HG03135 (cell line): Measurements from ENCODE around the gene PTPRO.
"Not testable (repeated sequence)": the region's sequence is repeated elsewhere in the genome, so short reads cannot be mapped to it uniquely, and the experiment has no call there.

Experiments used
- ATAC-seq: cut with Tn5 transposase; IDR thresholded peaks from one replicate; pipeline ENCODE4 v1.9.1; 2021; ENCODE audit warnings: mild to moderate bottlenecking, moderate library complexity; ENCODE audit not compliant: unreplicated experiment

The PTPRO gene

GRCh38 chr12:15599266-15600037, 277.1 kb downstream of the PTPRO start:
- ATAC-seq, result no peak

GRCh38 chr12:15600223-15600935, 278.1 kb downstream of the PTPRO start:
- ATAC-seq, result no peak

GRCh38 chr12:15601210-15601800, 279.0 kb downstream of the PTPRO start:
- no peak for ATAC-seq

- ATAC-seq, result no peak
These were observed 279.9 kb downstream of the PTPRO start for GRCh38 chr12:15602051-15602672.

GRCh38 chr12:15603474-15604085, 281.3 kb downstream of the PTPRO start:
- ATAC-seq, result no peak

GRCh38 chr12:15605881-15606590, 283.7 kb downstream of the PTPRO start:
- no peak for ATAC-seq

GRCh38 chr12:15608406-15608805, 286.1 kb downstream of the PTPRO start:
- no peak for ATAC-seq

GRCh38 chr12:15608941-15609340, 286.6 kb downstream of the PTPRO start:
- ATAC-seq, result no peak

GRCh38 chr12:15613981-15614380, 291.7 kb downstream of the PTPRO start:
- ATAC-seq, result no peak

GRCh38 chr12:15616495-15616894, 294.2 kb downstream of the PTPRO start:
- ATAC-seq, result not testable (repeated sequence)

GRCh38 chr12:15620741-15621539, 298.6 kb downstream of the PTPRO start:
- no peak for ATAC-seq

- ATAC-seq, result no peak
These were observed 302.8 kb downstream of the PTPRO start for GRCh38 chr12:15625075-15625474.

GRCh38 chr12:15627995-15628945, 306.0 kb downstream of the PTPRO start:
- no peak for ATAC-seq

- no peak for ATAC-seq
These were observed 306.8 kb downstream of the PTPRO start for GRCh38 chr12:15629108-15629507.

GRCh38 chr12:15629761-15630160, 307.5 kb downstream of the PTPRO start:
- no peak for ATAC-seq

- no peak for ATAC-seq
These were observed 308.9 kb downstream of the PTPRO start for GRCh38 chr12:15631007-15631715.

- ATAC-seq, result no peak
These were observed 310.4 kb downstream of the PTPRO start for GRCh38 chr12:15632708-15633107.

- no peak for ATAC-seq
These were observed 310.9 kb downstream of the PTPRO start for GRCh38 chr12:15633201-15633600.
